ENCODE data around the gene BPTF. TPM values are rescaled to one million over a fixed set of nuclear protein-coding genes. Genes with fewer than 3 reads are reported as not detected.
A peak's percentile ranks its signal among the peaks of the same experiment; 100 is the strongest.
"Not testable (repeated sequence)": the region's sequence is repeated elsewhere in the genome, so short reads cannot be mapped to it uniquely, and the experiment has no call there.

BPTF gene
- total RNA-seq, 2 experiments from 2014 or later, result 58.1 to 61.9 TPM

DNA sequence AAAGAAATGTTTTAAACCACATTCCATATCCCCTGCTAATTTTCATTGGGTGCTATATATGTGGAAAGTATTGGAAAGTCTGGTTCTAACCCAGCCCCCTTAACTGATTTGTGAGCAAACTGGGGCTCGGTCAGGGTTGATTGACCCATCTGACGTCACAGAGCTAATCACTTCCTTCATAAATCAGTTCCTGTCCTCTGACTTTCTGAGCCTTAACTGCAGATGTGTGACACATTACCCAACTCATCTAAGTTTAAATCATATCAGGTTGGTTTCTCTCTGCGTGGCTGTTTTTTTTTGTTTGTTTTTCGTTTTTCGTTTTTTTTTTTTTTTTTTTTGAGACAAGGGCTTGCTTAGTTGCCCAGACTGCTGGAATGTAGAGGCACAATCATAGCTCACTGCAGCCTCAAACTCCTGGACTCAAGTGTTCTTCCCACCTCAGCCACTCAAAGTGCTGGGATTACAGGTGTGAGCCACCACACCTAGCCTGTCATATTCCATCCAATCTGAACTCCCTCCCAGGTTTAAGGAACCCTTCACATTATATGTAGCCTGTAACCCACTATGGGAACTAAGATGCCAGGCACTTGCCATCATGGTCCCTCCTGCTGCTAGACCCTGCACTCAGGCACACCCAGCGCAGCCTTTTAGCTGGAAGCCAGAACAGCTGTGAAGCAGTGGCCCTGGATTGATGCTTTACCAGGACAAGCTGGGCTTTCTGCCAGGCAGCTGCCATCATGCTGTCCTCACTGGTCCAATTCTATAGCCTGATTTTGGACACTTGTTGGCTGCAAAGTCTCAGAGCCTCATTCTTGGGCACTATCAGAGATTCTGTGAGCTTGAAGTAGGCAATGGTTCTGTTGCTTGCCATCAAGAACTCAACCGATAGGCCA is 6.9 kb upstream of the BPTF start:
- DNase-seq, result no peak
- Mint-ChIP-seq H3K27ac (no peak overlapping the region), H3K9me3 (no peaks in the 10 kb centered on the region), H3K36me3 (ENCODE audit: low read depth) (no peaks in the 10 kb centered on the region), H3K4me3 (no peak overlapping the region), H3K27me3 (ENCODE audit: low read depth) (peaks cover 4% of the 10 kb centered on the region), H3K4me1 (ENCODE audit: low read depth) (no peaks in the 10 kb centered on the region)
- CTCF ChIA-PET, result no interaction called here
- intact Hi-C loops (cut with micrococcal nuclease), result no loop called here

DNA sequence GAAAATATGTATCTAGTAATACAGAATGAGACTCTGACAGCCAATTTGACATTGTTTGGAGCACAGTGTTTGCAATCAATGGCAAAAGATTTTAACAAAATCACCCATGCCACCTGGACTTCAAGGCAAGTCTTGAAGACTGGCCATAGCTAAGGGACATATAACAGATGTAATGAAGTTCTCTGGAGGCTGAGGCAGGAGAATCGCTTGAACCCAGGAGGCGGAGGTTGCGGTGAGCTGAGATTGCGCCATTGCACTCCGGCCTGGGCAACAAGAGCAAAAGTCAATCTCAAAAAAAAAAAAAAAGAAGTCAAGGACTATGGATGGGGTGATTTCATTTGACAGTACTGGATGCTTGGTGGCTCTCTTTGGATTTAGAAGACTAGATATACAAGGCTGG is 5.6 kb upstream of the BPTF start:
- intact Hi-C loops (cut with micrococcal nuclease), result loop anchor here (10.0 kb wide), 3 partner anchors 175 to 645 kb away; partner anchors contain the start of genes C17orf58 and HELZ
- Mint-ChIP-seq H3K9me3 (no peaks in the 10 kb centered on the region), H3K4me1 (ENCODE audit: low read depth) (peaks cover 3% of the 10 kb centered on the region), H3K4me3 (no peak overlapping the region), H3K27me3 (ENCODE audit: low read depth) (peaks cover 5% of the 10 kb centered on the region), H3K27ac (no peak overlapping the region), H3K36me3 (ENCODE audit: low read depth) (no peaks in the 10 kb centered on the region)
- no peak for DNase-seq
- CTCF ChIA-PET, result no interaction called here

DNA sequence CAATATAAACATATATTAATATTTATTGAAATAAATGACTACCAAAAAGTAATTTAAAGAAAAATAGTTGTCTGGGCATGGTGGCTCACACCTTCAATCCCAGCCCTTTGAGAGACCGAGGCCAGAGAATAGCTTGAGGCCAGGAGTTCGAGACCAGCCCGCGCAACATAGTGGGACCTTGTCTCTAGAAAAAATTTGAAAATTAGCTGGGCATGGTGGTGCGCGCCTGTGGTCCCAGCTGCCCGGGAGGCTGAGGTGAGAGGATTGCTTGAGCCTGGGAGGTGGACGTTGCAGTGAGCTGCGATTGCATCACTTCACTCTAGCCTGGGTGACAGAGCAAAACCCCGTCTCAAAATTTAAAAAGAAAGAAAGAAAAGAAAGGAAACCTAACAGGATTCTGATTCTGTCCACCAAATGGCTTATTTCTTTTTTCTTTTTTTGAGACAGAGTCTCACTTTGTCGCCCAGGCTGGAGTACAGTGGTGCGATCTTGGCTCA is 3.4 kb upstream of the BPTF start:
- H3K4me1 Mint-ChIP-seq (ENCODE audit: low read depth), result peaks cover 3% of the 10 kb centered on the region
- peaks cover 3% of the 10 kb centered on the region for H3K36me3 Mint-ChIP-seq (ENCODE audit: low read depth)
- intact Hi-C loops (cut with micrococcal nuclease), result loop anchor here (10.0 kb wide), 3 partner anchors 173 to 643 kb away; partner anchors contain the start of genes C17orf58 and HELZ
- H3K27me3 Mint-ChIP-seq (ENCODE audit: low read depth), result peaks cover 2% of the 10 kb centered on the region
- DNase-seq, result no peak
- no peak overlapping the region for H3K27ac Mint-ChIP-seq
- CTCF ChIA-PET, result no interaction called here
- H3K4me3 Mint-ChIP-seq, result no peak overlapping the region
- no peaks in the 10 kb centered on the region for H3K9me3 Mint-ChIP-seq

DNA sequence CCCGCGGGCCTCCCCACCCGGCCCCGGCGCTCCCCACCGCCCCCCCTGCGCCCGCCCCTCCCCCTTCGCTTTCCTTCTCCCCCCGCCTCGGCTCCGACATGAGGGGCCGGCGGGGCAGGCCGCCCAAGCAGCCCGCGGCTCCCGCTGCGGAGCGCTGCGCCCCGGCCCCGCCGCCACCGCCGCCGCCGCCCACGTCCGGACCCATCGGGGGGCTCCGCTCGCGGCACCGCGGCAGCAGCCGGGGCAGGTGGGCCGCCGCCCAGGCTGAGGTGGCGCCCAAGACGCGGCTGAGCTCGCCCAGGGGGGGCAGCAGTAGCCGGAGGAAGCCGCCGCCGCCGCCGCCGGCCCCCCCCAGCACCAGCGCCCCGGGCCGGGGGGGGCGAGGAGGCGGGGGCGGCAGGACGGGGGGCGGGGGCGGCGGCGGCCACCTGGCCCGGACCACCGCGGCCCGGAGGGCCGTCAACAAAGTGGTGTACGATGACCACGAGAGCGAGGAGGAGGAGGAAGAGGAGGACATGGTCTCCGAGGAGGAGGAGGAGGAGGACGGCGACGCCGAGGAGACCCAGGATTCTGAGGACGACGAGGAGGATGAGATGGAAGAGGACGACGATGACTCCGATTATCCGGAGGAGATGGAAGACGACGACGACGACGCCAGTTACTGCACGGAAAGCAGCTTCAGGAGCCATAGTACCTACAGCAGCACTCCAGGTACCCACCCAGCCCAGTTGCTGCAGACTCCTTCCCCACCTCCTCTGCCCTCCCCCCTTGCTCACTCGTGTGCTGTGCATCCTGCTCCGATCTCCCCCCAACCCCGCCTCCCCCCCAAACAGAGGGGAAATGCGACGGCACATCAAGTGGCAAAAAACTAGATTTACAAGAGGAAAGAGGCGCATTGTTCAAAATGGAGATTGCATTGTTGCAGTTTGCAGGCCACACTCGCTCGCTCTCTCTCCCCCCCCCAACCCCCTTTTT is 611 bp downstream of the BPTF start:
- Mint-ChIP-seq H3K4me1 (ENCODE audit: low read depth) (peaks cover 35% of the 10 kb centered on the region), H3K4me3 (peak overlapping the region; percentile 99), H3K27ac (peak overlapping the region; percentile 98)
- CTCF ChIA-PET, result interaction anchor here (0.8 kb wide), 1 partner anchor 108 kb away, joined by 4 read pairs; the partner anchor contains the start of gene NOL11
- H3K36me3 Mint-ChIP-seq (ENCODE audit: low read depth); H3K27me3 Mint-ChIP-seq (ENCODE audit: low read depth); H3K9me3 Mint-ChIP-seq: not testable (repeated sequence)
- peak; percentile 65 for DNase-seq
- intact Hi-C loops (cut with micrococcal nuclease), result loop anchor here (1.0 to 10.0 kb wide), 9 partner anchors 25 to 639 kb away; partner anchors contain the start of genes C17orf58, HELZ, KPNA2 and NOL11

DNA sequence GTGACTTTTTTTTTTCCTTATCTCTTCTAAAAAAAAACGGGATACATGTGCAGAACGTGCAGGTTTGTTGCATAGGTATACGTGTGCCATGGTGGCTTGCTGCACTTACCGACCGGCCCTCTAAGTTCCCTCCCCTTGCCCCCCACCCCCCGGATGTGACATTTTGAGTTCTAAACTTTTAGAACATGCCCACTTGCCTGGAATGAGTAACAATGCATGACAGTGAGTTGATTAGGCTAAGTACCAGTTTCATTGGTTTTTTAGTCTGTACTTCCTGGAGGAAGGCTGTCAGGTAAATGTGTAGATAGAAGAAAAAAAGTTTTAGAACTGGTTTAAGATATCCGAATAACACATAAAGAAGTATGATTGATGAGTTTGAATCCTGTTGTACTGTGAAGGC is 4.0 kb downstream of the BPTF start:
- Mint-ChIP-seq H3K4me1 (ENCODE audit: low read depth) (peaks cover 58% of the 10 kb centered on the region), H3K4me3 (peak overlapping the region; percentile 42), H3K27me3 (ENCODE audit: low read depth) (no peaks in the 10 kb centered on the region), H3K9me3 (no peaks in the 10 kb centered on the region), H3K36me3 (ENCODE audit: low read depth) (peaks cover 9% of the 10 kb centered on the region), H3K27ac (no peak overlapping the region)
- CTCF ChIA-PET, result no interaction called here
- peak; percentile 78 for DNase-seq
- intact Hi-C loops (cut with micrococcal nuclease), result loop anchor here (1.0 to 10.0 kb wide), 8 partner anchors 34 to 635 kb away; partner anchors contain the start of genes C17orf58, HELZ, KPNA2 and NOL11

DNA sequence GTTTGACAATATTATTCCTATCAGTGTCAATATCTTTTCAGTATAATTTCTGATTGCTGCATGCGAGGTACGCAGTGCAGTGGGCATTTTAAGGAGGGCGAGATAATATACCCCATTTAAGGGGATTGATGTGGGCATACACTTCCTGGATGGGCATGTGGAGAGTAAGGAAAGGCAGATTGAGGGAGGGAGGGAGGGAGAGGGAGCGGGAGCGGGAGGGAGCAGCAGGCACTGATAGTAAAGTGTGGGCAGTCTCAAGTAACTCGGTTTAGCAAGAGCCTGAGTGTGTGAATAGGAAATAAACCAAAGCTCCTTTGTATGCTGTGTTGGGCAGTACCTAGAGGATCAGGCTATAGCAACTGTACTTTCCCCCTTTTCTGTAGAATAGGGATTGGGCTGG is 5.1 kb downstream of the BPTF start:
- CTCF ChIA-PET, result no interaction called here
- intact Hi-C loops (cut with micrococcal nuclease), result no loop called here
- Mint-ChIP-seq H3K4me1 (ENCODE audit: low read depth) (peaks cover 67% of the 10 kb centered on the region), H3K27me3 (ENCODE audit: low read depth) (no peaks in the 10 kb centered on the region), H3K27ac (no peak overlapping the region), H3K4me3 (no peak overlapping the region), H3K36me3 (ENCODE audit: low read depth) (peaks cover 9% of the 10 kb centered on the region), H3K9me3 (no peaks in the 10 kb centered on the region)
- DNase-seq, result no peak

DNA sequence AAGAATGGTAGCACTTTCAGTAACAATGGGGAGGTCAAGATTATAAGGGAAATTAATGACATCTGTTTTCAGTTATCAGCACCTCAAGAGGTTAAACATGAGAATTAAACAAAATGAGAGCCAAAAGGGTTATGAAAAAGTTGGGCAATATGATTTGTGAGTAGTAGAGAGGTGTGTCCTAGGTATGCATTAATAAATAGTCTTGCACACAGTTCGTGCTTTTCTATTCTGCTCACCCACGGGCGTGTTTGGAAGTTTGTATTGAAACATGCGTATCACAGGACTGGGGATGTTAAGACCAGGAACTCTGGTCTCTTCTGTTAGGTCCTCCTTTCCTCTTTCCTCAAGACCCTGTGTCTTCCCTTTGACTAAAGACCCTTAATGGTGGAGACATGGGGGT is 6.0 kb downstream of the BPTF start:
- Mint-ChIP-seq H3K36me3 (ENCODE audit: low read depth) (peaks cover 8% of the 10 kb centered on the region), H3K27ac (no peak overlapping the region), H3K9me3 (no peaks in the 10 kb centered on the region), H3K4me1 (ENCODE audit: low read depth) (peaks cover 74% of the 10 kb centered on the region), H3K4me3 (no peak overlapping the region), H3K27me3 (ENCODE audit: low read depth) (no peaks in the 10 kb centered on the region)
- intact Hi-C loops (cut with micrococcal nuclease), result no loop called here
- DNase-seq, result no peak
- CTCF ChIA-PET, result no interaction called here

DNA sequence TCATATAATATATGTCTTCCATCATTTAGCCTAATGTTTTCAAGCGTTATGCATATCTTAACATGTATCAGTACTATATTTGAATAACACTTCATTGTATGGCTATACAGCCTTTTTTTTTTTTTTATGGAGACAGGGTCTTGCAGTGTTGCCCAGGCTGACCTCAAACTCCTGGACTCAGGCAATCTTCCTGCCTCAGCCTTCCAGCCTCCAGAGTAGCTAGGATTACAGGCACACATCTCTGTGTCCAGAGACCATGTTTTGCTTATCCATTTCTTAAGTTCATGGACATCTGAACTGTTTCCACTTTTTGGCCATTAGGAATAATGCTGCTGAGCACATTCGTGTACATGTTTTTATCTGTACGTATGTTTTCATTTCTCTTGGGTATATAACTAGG is 7.8 kb downstream of the BPTF start:
- H3K27ac Mint-ChIP-seq, result no peak overlapping the region
- H3K9me3 Mint-ChIP-seq, result no peaks in the 10 kb centered on the region
- H3K36me3 Mint-ChIP-seq (ENCODE audit: low read depth), result peaks cover 3% of the 10 kb centered on the region
- no peaks in the 10 kb centered on the region for H3K27me3 Mint-ChIP-seq (ENCODE audit: low read depth)
- H3K4me1 Mint-ChIP-seq (ENCODE audit: low read depth), result peaks cover 85% of the 10 kb centered on the region
- no peak for DNase-seq
- intact Hi-C loops (cut with micrococcal nuclease), result no loop called here
- CTCF ChIA-PET, result no interaction called here
- no peak overlapping the region for H3K4me3 Mint-ChIP-seq

DNA sequence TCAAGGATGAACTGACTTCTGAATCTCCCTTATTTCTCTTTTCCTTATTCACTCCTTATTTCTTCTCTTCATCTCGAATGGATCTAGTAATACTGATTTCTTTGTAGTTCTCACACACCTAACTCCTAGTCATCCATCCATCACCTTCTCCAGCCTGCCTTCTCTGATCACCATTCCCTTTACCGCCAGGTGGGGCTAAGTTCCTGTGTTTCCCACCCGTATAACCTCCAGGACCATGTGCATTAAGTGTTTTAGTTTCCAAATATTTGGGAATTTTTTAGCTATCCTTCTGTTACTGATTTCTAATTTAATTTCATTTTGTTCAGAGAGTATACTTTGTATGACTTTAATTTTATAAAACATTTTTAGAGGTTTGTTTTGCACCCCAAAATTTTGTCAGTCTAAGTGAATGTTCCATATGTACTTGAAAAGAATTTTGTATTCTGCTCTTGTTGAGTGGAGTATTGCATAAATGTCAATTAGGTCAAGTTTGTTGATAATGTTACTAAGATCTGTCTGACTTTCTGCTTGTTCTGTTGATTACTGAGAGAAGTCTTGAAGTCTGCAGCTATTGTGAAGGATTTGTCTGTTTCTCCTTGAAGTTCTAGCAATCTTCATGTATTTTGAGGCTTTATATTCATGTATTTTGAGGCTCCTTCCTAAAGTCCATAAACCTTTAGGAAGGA is 8.8 kb downstream of the BPTF start:
- Mint-ChIP-seq H3K27ac (no peak overlapping the region), H3K4me1 (ENCODE audit: low read depth) (peaks cover 82% of the 10 kb centered on the region), H3K27me3 (ENCODE audit: low read depth) (no peaks in the 10 kb centered on the region), H3K4me3 (no peak overlapping the region), H3K36me3 (ENCODE audit: low read depth) (peaks cover 3% of the 10 kb centered on the region), H3K9me3 (no peaks in the 10 kb centered on the region)
- DNase-seq, result no peak
- CTCF ChIA-PET, result no interaction called here
- intact Hi-C loops (cut with micrococcal nuclease), result no loop called here

DNA sequence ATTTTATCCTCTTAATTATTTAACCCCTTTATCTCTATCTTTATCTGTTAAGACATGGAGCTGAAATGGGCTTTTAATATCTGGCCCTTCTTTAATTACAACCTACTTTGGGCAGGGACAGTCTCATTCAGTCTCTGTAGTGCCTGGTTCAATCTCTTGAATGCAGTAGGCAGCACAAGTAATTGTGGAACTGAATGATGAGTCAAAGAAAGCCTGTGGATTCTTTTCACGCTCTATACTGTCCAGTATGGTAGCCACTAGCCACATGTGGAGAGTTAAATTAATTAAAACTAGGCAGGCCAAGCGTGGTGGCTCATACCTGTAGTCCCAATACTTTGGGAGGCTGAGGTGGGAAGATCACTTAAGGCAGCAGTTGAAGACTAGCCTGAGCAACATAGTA is 9.3 kb downstream of the BPTF start:
- Mint-ChIP-seq H3K4me1 (ENCODE audit: low read depth) (peaks cover 79% of the 10 kb centered on the region), H3K27me3 (ENCODE audit: low read depth) (no peaks in the 10 kb centered on the region), H3K36me3 (ENCODE audit: low read depth) (peaks cover 3% of the 10 kb centered on the region), H3K9me3 (no peaks in the 10 kb centered on the region), H3K4me3 (no peak overlapping the region), H3K27ac (no peak overlapping the region)
- intact Hi-C loops (cut with micrococcal nuclease), result no loop called here
- DNase-seq, result no peak
- CTCF ChIA-PET, result no interaction called here

DNA sequence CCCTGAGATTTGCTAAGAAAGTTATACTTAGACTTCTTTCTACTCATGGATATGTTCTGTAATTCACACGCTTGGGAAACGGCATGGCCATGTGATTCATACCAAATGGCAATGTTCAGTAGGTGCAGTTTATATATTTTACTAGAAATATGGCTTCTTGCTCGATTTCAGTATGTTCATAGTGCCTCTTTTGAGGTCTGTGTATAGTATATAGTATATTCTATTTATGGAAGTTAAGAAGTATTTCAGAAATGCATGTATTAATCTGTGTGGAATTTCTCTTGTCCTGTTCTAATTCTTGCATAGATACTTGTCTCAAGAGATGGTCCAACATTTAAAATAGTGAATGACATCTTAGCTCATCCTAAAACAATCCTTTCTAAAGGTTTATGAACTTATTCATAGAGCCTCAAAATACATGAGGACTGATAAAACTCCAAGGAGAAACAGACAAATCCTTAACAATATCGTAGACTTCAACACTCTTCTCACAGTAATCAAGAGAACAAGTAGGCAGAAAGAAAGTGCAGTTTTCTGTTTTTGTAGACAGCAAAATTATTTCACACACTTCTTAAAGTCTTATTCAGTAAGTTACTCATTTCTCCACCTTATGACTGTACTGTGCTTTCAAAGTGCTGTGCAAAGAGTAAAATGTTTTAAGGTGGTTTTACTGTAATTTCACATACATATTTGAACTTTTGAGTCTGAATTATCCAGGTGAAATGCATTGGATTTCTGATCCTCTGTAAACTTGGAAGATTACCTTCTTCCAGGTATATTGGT is 11.1 kb downstream of the BPTF start:
- H3K4me1 Mint-ChIP-seq (ENCODE audit: low read depth), result peaks cover 74% of the 10 kb centered on the region
- no peak overlapping the region for H3K4me3 Mint-ChIP-seq
- intact Hi-C loops (cut with micrococcal nuclease), result loop anchor here (1.0 to 2.0 kb wide), 2 partner anchors 9 to 74 kb away; no protein-coding TSS in a partner anchor
- no peaks in the 10 kb centered on the region for H3K9me3 Mint-ChIP-seq
- H3K27ac Mint-ChIP-seq, result peak overlapping the region; percentile 75
- CTCF ChIA-PET, result no interaction called here
- no peak for DNase-seq
- H3K36me3 Mint-ChIP-seq (ENCODE audit: low read depth), result peaks cover 3% of the 10 kb centered on the region
- no peaks in the 10 kb centered on the region for H3K27me3 Mint-ChIP-seq (ENCODE audit: low read depth)
